SK-N-SH (cell line): ENCODE measurements around the gene ATP6V1D.

Source experiments
- CTCF ChIP-seq: fragments of 200-600 bp; sonication (generic); IDR thresholded peaks from 2 replicates; pipeline ENCODE4 v1.6.1; 2017; ENCODE audit warnings: antibody characterized with exemption, mild to moderate bottlenecking, moderate library complexity
- RFX5 ChIP-seq: IDR thresholded peaks from 2 replicates; pipeline ENCODE4 v1.6.1; 2012; ENCODE audit warnings: mild to moderate bottlenecking, improper control_type of control experiment, low read length

DNA sequence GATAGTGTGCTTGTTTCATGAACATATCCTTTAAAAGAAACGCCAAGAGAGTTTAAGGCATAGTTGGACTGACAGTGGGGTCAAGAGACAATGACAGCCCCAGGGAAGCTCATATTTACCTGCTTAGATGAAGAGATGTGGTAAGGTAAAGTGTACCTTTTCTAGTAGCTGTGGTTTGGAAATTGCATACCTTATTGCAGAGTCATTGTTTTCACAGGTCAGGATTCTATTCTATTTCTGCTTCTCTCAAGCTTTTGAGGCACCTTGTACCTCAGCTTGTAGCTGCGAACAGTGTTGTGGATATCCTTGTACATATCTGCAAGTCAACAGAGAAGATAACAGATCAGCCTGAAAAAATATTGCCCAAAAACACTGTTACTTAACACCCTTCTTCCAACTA is 47.7 kb downstream of the ATP6V1D start:
- TF ChIP-seq RFX5 (no peak), CTCF (no peak)
